Medulla oblongata (tissue), 1 donor: ENCODE data around the gene EIF3K.

ENCODE experiments used
- DNase-seq: peaks from one replicate; pipeline ENCODE4 v3.0.0-alpha.2; 2015; ENCODE audit errors: extremely low spot score

The EIF3K gene

DNA sequence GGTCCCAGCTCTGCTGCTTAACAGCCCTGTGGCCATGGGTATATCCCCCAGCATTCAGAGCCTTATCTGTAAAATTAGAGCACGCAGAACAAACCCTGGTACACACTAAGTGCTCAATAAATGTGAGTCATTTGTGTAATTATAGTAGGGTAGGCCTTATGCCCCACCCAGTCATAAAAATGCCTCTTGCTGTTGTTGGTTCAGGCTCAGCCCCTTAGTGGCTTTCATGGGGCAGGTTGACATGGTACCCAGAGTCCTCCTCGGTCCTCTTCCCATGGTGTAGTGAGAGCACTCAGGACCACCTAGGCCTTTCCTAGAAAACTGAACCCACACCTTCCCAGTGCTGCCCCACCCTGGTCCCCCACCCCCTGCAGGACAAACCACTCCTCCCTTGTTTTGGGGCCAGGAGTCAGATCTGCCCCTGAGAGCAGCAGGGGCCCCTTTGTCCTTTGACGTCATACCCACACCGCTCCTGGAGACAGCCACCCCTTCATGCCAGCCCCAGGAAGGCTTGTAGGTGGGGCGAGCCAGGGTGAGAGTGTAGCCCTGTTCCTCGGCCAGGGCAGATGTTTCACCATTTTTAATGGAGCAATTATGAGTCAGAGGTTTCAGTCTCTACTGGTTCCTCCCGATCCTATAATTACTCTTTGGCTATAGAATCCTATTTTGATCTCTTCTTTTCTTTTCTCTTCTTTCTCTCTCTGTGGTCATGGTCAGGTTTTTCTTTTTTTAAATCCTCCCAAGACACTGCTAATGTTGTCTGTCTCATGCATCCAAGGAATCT is 65.3 kb downstream of the EIF3K start:
- no peak for DNase-seq

DNA sequence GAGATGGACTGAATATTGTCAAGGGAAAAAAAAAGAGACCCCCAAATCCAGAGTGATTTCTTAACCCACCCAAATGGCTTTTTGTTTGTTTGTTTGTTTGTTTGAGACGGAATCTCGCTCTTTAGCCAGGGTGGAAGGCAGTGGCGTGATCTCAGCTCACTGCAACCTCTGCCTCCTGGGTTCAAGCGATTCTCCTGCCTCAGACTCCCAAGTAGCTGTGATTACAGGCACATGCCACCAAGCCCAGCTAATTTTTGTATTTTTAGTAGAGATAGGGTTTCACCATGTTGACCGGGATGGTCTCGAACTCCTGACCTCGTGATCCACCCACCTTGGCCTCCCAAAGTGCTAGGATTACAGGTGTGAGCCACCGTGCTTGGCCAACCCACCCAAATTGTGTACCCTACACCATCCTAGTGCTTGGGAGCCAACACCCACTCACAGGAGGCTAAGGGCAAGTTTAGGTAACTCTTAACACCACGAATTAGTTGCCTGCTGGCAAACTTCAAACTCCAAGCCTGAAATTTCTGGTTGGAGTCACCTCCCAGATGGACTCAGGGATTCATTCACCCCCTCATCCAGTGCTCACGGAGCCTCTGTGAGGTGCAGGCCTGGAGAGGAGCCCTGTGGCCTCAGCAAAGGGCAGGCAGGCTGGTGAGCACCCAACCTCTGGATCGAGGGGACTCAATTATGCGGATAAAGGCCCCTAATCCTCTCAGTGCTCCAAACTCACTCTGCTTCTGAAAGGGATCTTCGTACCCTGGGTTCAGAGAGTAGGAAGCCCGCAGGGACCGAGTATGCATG is 66.1 kb downstream of the EIF3K start:
- no peak for DNase-seq

DNA sequence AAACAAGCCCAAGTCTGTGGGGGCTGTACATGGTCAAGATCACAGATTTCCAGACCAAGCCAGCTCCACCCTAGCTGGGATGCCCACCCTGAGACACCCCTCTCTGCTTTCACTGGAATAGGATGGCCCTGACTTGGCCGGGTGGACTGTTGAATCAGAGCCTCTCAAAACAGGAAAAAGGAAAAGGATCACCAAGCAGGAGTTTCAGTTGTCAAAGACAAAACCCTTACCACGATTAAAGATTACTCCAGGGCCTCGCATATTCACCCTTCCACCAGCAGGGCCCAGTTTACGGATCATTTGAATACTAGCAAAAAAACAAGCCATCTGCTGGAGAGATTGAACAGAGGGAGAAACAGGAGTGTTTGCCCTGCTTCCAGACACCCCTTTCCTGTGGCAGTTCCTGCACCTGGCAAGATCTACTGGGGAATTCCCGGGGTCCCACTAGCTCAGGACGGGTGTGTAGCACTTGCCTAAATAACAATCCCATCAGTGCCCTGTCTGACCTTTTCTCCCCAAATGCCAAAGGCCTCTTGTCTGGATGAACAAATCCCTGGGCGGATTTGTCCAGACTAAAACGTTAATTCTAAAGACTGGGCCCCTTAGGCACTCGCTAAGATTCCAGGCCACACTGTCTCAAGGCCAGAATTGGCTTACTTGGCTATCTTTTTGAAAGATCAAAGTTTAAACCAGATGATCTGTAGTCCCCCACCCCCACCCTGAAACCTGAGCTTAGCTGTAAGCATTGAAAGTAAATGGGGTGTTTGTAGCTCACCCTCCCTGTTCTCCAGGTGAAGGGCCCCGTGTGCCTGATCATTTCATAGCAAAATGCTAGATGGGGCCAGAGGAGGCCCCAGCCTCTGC is 66.9 kb downstream of the EIF3K start:
- DNase-seq: no peak

DNA sequence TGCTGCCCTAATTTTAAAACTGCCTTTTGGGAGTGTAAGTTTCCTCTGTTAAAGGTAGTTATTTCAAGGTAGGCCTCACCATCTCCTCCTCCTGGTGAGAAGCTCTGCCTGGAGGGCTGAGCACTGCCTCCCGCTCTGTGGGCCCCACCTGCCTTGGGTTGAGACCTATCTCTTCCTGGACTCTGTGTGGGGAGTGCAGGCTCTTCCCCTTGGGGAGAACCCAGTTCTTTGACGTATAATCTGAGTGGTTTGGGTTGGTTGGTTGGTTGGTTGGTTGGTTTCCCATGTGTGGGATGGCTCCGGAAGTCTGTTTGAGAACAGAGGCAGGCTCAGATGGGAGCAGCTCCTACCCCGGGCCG is 67.5 kb downstream of the EIF3K start:
- no peak for DNase-seq
